ENCODE data around the gene PSTPIP2. TPM values are rescaled to one million over a fixed set of nuclear protein-coding genes. Genes with fewer than 3 reads are reported as not detected.

The PSTPIP2 gene
- total and polyA plus RNA-seq, 2 donors (not counting 3 experiments of a cell fraction or from before 2014, with no cell fraction given): 1.6 to 4.9 TPM

DNA sequence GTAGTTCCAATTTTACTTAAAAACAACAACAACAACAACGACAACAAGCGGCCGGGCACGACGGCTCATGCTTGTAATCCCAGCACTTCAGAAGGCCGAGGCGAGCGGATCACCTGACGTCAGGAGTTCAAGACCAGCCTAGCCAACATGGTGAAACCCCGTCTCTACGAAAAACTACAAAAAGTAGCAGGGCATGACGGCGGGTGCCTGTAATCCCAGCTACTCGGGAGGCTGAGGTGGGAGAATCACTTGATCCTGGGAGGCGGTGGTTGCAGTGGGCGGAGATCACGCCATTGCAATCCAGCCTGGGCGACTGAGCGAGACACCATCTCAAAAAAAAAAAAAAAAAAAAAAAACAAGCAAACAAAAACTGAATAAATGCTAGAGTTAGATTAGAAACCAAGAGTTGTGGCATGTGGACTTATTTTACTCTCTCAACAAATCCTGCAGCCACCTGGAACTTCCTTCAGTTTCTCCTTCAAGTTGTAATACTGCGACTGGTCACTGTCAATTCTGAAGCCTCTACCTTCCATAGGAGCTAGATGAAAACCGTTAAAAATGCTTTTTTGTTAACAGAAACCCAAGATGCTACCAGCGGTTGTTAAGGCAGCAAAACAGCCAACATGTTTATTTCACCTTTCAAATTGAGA is 24.7 kb upstream of the PSTPIP2 start:
- Histone ChIP-seq H3K36me3 (ENCODE audit: control insufficient read depth in 2 of 2, extremely low read depth in 1 of 2, insufficient read depth in 2 of 2, low read length in 2 of 2) (peaks cover 2 to 8% of the 10 kb centered on the region in 2 experiments), H4K20me1 (replicated peaks; ENCODE audit: control insufficient read depth, extremely low read depth, insufficient read depth, low read length) (no peaks in the 10 kb centered on the region), H3K27ac (ENCODE audit: insufficient read depth, low read depth, low read length) (peak overlapping the region; percentile 55), H3K4me3 (replicated peaks in 1 of 3; ENCODE audit: insufficient read depth in 1 of 3, low read depth in 1 of 3, low read length in 3 of 3) (peak overlapping the region; percentile 67 to 96 (median 91)), H3K4me1 (ENCODE audit: control insufficient read depth, extremely low read depth, insufficient read depth, low read length) (peaks cover 16% of the 10 kb centered on the region), H3K9me1 (replicated peaks; ENCODE audit: control insufficient read depth, extremely low read depth, insufficient read depth, low read length) (no peaks in the 10 kb centered on the region), H3K79me2 (ENCODE audit: control insufficient read depth, insufficient read depth, low read length) (peaks cover 59% of the 10 kb centered on the region), H3K27me3 (ENCODE audit: control insufficient read depth in 2 of 2, insufficient read depth in 2 of 2, low read length in 2 of 2) (no peaks in the 10 kb centered on the region), H2AFZ (ENCODE audit: low read depth, low read length) (no peak overlapping the region), H3K4me2 (ENCODE audit: insufficient read depth, low read length) (peak overlapping the region; percentile 96), H3K9ac (replicated peaks; ENCODE audit: extremely low read depth, insufficient read depth, low read length) (peak overlapping the region; percentile 87), H3K9me3 (replicated peaks; ENCODE audit: control insufficient read depth, insufficient read depth, low read length) (no peaks in the 10 kb centered on the region)
- ChIA-PET CTCF (interaction anchor here (1.0 to 1.2 kb wide), 2 partner anchors 163 to 561 kb away, joined by 3 to 6 read pairs; no protein-coding TSS in a partner anchor), POLR2A (no interaction called here)
- TF ChIP-seq CTCF (IDR thresholded peaks at IDR 0.05; ENCODE audit: extremely low read depth in 1 of 2, insufficient read depth in 1 of 2, low read depth in 1 of 2, low read length in 2 of 2) (no peak), POLR2AphosphoS5 (IDR thresholded peaks at IDR 0.05; ENCODE audit: insufficient read depth, low read depth, low read length) (no peak), MAX (IDR thresholded peaks at IDR 0.05; ENCODE audit: insufficient read depth, insufficient read length) (no peak), FOS (IDR thresholded peaks at IDR 0.05; ENCODE audit: borderline replicate concordance, insufficient read depth, low read length) (no peak), MYC (IDR thresholded peaks at IDR 0.05; ENCODE audit: low read depth, low read length) (no peak), POLR2A (IDR thresholded peaks at IDR 0.05; ENCODE audit: low read depth, low read length) (no peak), GATA2 (IDR thresholded peaks at IDR 0.05; ENCODE audit: insufficient read depth, insufficient read length, low read depth, low read length) (no peak), EZH2 (IDR thresholded peaks at IDR 0.05; ENCODE audit: borderline replicate concordance, low read depth, low read length, severe bottlenecking) (no peak)
- BruUV-seq (replicated peaks): no TSS peak
- DNase-seq (ENCODE audit: low read depth, low spot score) (no peak), FAIRE-seq (peak; percentile 46)
- dilution Hi-C loops (cut with MboI; ENCODE audit: extremely low pct_ligation_motif_present, low sequenced_read_pairs): no loop called here
- intact Hi-C loops (cut with micrococcal nuclease): no loop called here

Data from endothelial cell of umbilical vein (primary cell).